Mononuclear cell (primary cell): ENCODE data around the gene CTBP2. TPM values are rescaled to one million over a fixed set of nuclear protein-coding genes. Genes with fewer than 3 reads are reported as not detected.
"Not testable (repeated sequence)": the region's sequence is repeated elsewhere in the genome, so short reads cannot be mapped to it uniquely, and the experiment has no call there.

Source experiments
- H3K27me3 ChIP-seq: 2 replicates; pipeline ENCODE4 v1.6.0; 2011; ENCODE audit warnings: low read length, control low read depth; ENCODE audit not compliant: insufficient read depth
- H3K4me1 ChIP-seq: 2 replicates; pipeline ENCODE4 v1.5.1; 2011; ENCODE audit warnings: mild to moderate bottlenecking, low read length, control low read depth; ENCODE audit not compliant: insufficient read depth
- H3K4me3 ChIP-seq: 2 replicates; pipeline ENCODE4 v1.5.1; 2011; ENCODE audit warnings: mild to moderate bottlenecking, low read length, moderate library complexity
- H3K9me3 ChIP-seq: 2 replicates; pipeline ENCODE4 v1.5.1; 2011; ENCODE audit warnings: low read depth, mild to moderate bottlenecking, control low read depth, low read length
- total RNA-seq: library from RNA; depleted of rRNA; stranded (reverse); fragments of >200 nt; gene quantifications from one replicate; pipeline ENCODE4 v1.2.3, GENCODE V29; 2012

CTBP2 gene
- total RNA-seq, 1 donor, result 6.4 TPM

DNA sequence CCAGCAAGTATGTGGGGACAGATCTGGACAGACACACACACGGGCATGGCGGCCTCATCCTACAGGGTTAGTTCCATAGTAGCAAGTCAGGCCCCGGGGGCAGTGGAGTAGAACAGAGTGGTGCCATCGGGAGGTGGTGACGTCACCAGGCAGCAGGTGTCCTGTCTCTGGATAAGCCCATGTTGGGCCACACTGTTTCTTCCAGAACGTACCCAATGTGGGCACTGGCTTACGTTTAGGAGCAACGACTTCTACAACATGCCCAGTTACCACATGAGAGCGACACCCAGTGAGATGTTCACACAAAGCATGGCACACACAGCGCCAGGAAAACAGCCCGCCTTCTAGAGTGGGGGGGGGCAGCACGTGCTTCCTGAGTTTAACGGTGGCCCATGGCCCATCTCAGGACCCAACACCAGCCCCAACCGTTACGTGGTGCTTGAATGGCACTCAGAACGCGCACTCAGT is 67.8 kb downstream of the CTBP2 start:
- H3K4me1 ChIP-seq, result peaks cover 15% of the 10 kb centered on the region
- no peak overlapping the region for H3K4me3 ChIP-seq
- H3K27me3 ChIP-seq, result no peaks in the 10 kb centered on the region
- H3K9me3 ChIP-seq, result no peaks in the 10 kb centered on the region

GRCh38 chr10:125091891-125092290 is 68.5 kb downstream of the CTBP2 start:
- Histone ChIP-seq H3K4me3 (no peak overlapping the region), H3K27me3 (no peaks in the 10 kb centered on the region), H3K9me3 (no peaks in the 10 kb centered on the region), H3K4me1 (peaks cover 15% of the 10 kb centered on the region)

DNA sequence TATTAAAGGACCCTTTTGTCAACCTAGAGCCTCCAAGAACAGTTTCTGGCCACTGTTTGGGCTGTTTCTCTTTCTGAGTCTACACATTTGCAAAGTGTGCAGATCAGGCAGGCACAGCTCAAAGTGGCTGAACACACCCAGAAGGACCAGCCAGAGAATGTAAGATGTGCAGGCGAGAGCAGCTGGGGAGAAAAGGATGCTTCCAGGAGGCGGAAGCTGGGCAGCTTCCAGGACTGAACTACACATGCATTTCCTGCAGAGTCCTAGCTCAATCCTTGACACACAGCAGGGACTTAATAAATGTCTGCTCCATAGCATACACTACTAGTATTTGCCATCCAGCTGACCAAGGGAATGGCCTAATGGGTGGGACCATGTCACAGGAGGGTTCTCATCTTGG is 70.9 kb downstream of the CTBP2 start:
- H3K4me1 ChIP-seq, result peaks cover 5% of the 10 kb centered on the region

DNA sequence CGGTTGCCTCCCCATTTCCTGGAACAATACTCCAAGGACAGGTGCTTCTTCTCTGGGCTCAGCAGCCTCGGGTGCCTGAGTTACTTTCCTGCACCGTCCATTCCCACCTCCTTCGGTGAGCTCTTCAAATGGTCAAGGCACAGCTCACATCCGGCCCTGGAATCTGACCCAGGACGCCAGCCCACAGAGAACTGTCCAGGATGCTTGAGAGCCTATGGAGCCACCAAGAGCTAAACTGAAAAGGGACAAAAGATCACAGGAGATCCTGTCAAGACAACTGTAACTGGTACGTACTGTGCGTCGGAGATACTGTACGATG is 72.5 kb downstream of the CTBP2 start:
- Histone ChIP-seq H3K4me3 (no peak overlapping the region), H3K4me1 (no peaks in the 10 kb centered on the region), H3K27me3 (no peaks in the 10 kb centered on the region), H3K9me3 (no peaks in the 10 kb centered on the region)

More for the DNA sequence above, 70.9 kb downstream of the CTBP2 start:
- H3K27me3 ChIP-seq, result no peaks in the 10 kb centered on the region
- H3K9me3 ChIP-seq, result no peaks in the 10 kb centered on the region
- H3K4me3 ChIP-seq, result no peak overlapping the region

DNA sequence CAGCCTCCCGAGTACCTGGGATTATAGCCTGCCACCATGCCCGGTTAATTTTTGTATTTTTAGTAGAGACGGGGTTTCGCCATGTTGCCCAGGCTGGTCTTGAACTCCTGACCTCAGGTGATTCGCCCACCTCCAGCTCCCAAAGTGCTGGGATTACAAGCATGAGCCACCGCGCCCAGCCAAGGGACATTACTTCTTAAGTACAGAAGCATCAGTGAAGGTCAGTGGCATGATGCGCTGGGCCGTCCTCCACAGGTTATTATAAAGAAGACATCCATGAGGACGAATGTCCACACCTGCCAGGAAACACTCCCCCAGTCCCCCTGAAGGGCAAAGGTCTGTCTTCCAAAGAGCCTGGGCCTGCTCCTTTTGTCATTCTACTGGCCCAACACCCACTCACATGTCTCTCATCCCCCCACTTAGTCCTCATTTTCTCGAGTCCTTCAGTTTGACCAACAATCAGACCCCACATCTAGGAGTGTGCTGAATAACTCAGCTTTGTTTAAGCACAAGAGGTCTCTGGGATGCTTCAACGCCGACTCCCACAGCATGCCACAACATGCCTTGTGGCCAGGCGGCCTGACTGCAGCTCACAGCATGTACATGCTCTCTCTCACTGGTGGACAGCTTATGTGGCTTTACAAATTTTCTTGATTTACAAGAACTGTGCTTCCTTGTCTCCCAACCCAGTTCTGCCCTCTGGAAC is 73.0 kb downstream of the CTBP2 start:
- no peak overlapping the region for H3K4me3 ChIP-seq

GRCh38 chr10:125086691-125087090 is 73.7 kb downstream of the CTBP2 start:
- H3K27me3 ChIP-seq, result no peaks in the 10 kb centered on the region
- no peaks in the 10 kb centered on the region for H3K9me3 ChIP-seq
- no peak overlapping the region for H3K4me3 ChIP-seq
- H3K4me1 ChIP-seq, result no peaks in the 10 kb centered on the region

More for the DNA sequence above, 73.0 kb downstream of the CTBP2 start:
- H3K4me1 ChIP-seq, result no peaks in the 10 kb centered on the region
- no peaks in the 10 kb centered on the region for H3K27me3 ChIP-seq
- no peaks in the 10 kb centered on the region for H3K9me3 ChIP-seq

- Histone ChIP-seq H3K9me3 (no peaks in the 10 kb centered on the region), H3K4me1 (no peaks in the 10 kb centered on the region), H3K27me3 (no peaks in the 10 kb centered on the region), H3K4me3 (no peak overlapping the region)
Observed at GRCh38 chr10:125085258-125086054, 74.9 kb downstream of the CTBP2 start.

GRCh38 chr10:125084614-125085257 is 75.6 kb downstream of the CTBP2 start:
- Histone ChIP-seq H3K9me3 (no peaks in the 10 kb centered on the region), H3K4me1 (no peaks in the 10 kb centered on the region), H3K27me3 (no peaks in the 10 kb centered on the region), H3K4me3 (no peak overlapping the region)

- Histone ChIP-seq H3K27me3 (no peaks in the 10 kb centered on the region), H3K4me3 (no peak overlapping the region), H3K4me1 (no peaks in the 10 kb centered on the region), H3K9me3 (no peaks in the 10 kb centered on the region)
Observed at GRCh38 chr10:125084191-125084613, 76.2 kb downstream of the CTBP2 start.

- Histone ChIP-seq H3K27me3 (no peaks in the 10 kb centered on the region), H3K4me3 (no peak overlapping the region), H3K4me1 (no peaks in the 10 kb centered on the region), H3K9me3 (no peaks in the 10 kb centered on the region)
Observed at GRCh38 chr10:125083576-125083920, 76.8 kb downstream of the CTBP2 start.

GRCh38 chr10:125082881-125083575 is 77.3 kb downstream of the CTBP2 start:
- no peaks in the 10 kb centered on the region for H3K27me3 ChIP-seq
- no peaks in the 10 kb centered on the region for H3K9me3 ChIP-seq
- no peaks in the 10 kb centered on the region for H3K4me1 ChIP-seq
- H3K4me3 ChIP-seq, result no peak overlapping the region

DNA sequence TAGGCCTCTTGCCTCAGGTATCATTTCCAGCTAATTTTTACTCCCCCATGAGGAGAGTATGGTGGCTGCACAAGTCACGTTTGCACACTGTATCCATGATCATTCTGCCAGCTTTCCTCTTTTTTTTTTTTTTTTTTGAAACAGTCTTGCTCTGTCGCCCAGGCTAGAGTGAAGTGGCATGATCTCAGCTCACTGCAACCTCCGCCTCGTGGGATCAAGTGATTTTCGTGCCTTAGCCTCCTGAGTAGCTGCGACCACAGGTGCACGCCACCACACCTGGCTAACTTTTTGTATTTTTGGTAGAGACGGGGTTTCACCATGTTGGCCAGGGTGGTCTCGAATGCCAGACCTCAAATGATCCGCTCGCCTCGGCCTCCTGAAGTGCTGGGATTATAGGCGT is 77.9 kb downstream of the CTBP2 start:
- not testable (repeated sequence) for H3K9me3 ChIP-seq, H3K4me1 ChIP-seq, H3K4me3 ChIP-seq, H3K27me3 ChIP-seq

- Histone ChIP-seq H3K4me1 (no peaks in the 10 kb centered on the region), H3K9me3 (no peaks in the 10 kb centered on the region)
Observed at GRCh38 chr10:125081931-125082330, 78.4 kb downstream of the CTBP2 start.

GRCh38 chr10:125080984-125081383 is 79.4 kb downstream of the CTBP2 start:
- Histone ChIP-seq H3K4me1 (no peaks in the 10 kb centered on the region), H3K27me3 (no peaks in the 10 kb centered on the region), H3K9me3 (no peaks in the 10 kb centered on the region), H3K4me3 (no peak overlapping the region)

More at GRCh38 chr10:125081931-125082330, 78.4 kb downstream of the CTBP2 start:
- Histone ChIP-seq H3K27me3 (no peaks in the 10 kb centered on the region), H3K4me3 (no peak overlapping the region)

- Histone ChIP-seq H3K27me3 (no peaks in the 10 kb centered on the region), H3K4me1 (no peaks in the 10 kb centered on the region), H3K9me3 (no peaks in the 10 kb centered on the region), H3K4me3 (no peak overlapping the region)
Observed at GRCh38 chr10:125080296-125080695, 80.1 kb downstream of the CTBP2 start.
